ENCODE data around the gene TBL3. TPM values are rescaled to one million over a fixed set of nuclear protein-coding genes. Genes with fewer than 3 reads are reported as not detected.
A peak's percentile ranks its signal among the peaks of the same experiment; 100 is the strongest.
"Not testable (repeated sequence)": the region's sequence is repeated elsewhere in the genome, so short reads cannot be mapped to it uniquely, and the experiment has no call there.

The TBL3 gene
- total and polyA plus RNA-seq, 4 donors, result 12.5 to 24.3 (median 14.2) TPM

GRCh38 chr16:1961651-1962067 lies 10.2 kb upstream of the TBL3 start:
- Histone ChIP-seq H3K27ac (ENCODE audit: low read depth in 1 of 2, low read length in 2 of 2) (no peak overlapping the region), H3K9me3 (ENCODE audit: control insufficient read depth in 4 of 4, low read length in 3 of 4) (no peaks in the 10 kb centered on the region), H3K36me3 (ENCODE audit: control insufficient read depth in 4 of 4, insufficient read depth in 3 of 4, low read depth in 1 of 4, low read length in 3 of 4) (peaks cover 0 to 26% (median 7%) of the 10 kb centered on the region in 4 donors), H3K27me3 (ENCODE audit: control insufficient read depth in 4 of 4, insufficient read depth in 4 of 4, low read length in 3 of 4) (no peaks in the 10 kb centered on the region), H3K4me1 (ENCODE audit: control insufficient read depth in 4 of 4, insufficient read depth in 4 of 4, low read length in 3 of 4) (peaks cover 7 to 38% (median 30%) of the 10 kb centered on the region in 4 donors), H3K9ac (ENCODE audit: low read depth in 1 of 2, low read length in 2 of 2) (no peak overlapping the region), H3K4me3 (ENCODE audit: low read depth in 1 of 3, low read length in 3 of 3) (no peak overlapping the region)
- TF ChIP-seq ZBTB33 (IDR thresholded peaks at IDR 0.05) (no peak), RXRA (IDR thresholded peaks at IDR 0.05) (no peak), EGR1 (IDR thresholded peaks at IDR 0.05; ENCODE audit: low read depth in 2 of 2) (no peak), RAD21 (IDR thresholded peaks at IDR 0.05) (no peak), GABPA (IDR thresholded peaks at IDR 0.05 in 1 of 2, conservative IDR thresholded peaks at IDR 0.05 in 1 of 2) (no peak), HNF4A (conservative IDR thresholded peaks at IDR 0.05) (no peak), HNF4G (IDR thresholded peaks at IDR 0.05) (no peak), ATF3 (IDR thresholded peaks at IDR 0.05) (no peak), YY1 (IDR thresholded peaks at IDR 0.05) (no peak), FOXA2 (IDR thresholded peaks at IDR 0.05) (no peak), FOXA1 (IDR thresholded peaks at IDR 0.05) (no peak), NR2F2 (IDR thresholded peaks at IDR 0.05) (no peak), SP1 (IDR thresholded peaks at IDR 0.05) (no peak), JUND (IDR thresholded peaks at IDR 0.05) (no peak)
- no peak for DNase-seq (ENCODE audit: low spot score)
- 71% methylated on average over 6 of the region's 6 CpGs for WGBS

- not testable (repeated sequence) for DNase-seq (ENCODE audit: low spot score); H3K9ac ChIP-seq (ENCODE audit: low read depth in 1 of 2, low read length in 2 of 2); H3K4me3 ChIP-seq (ENCODE audit: low read depth in 1 of 3, low read length in 3 of 3); H3K27ac ChIP-seq (ENCODE audit: low read depth in 1 of 2, low read length in 2 of 2); H3K9me3 ChIP-seq (ENCODE audit: control insufficient read depth in 4 of 4, low read length in 3 of 4); H3K27me3 ChIP-seq (ENCODE audit: control insufficient read depth in 4 of 4, insufficient read depth in 4 of 4, low read length in 3 of 4)
- WGBS, result 87% methylated on average over 37 of the region's 37 CpGs
- Histone ChIP-seq H3K4me1 (ENCODE audit: control insufficient read depth in 4 of 4, insufficient read depth in 4 of 4, low read length in 3 of 4) (peaks cover 7 to 38% (median 30%) of the 10 kb centered on the region in 4 donors), H3K36me3 (ENCODE audit: control insufficient read depth in 4 of 4, insufficient read depth in 3 of 4, low read depth in 1 of 4, low read length in 3 of 4) (peaks cover 0 to 26% (median 7%) of the 10 kb centered on the region in 4 donors)
Measured at GRCh38 chr16:1962161-1963153, 9.4 kb upstream of the TBL3 start.

GRCh38 chr16:1963806-1964505 lies 7.9 kb upstream of the TBL3 start:
- no peaks in the 10 kb centered on the region for H3K27me3 ChIP-seq (ENCODE audit: control insufficient read depth in 4 of 4, insufficient read depth in 4 of 4, low read length in 3 of 4)
- 22% methylated on average over 44 of the region's 44 CpGs for WGBS
- DNase-seq (ENCODE audit: low spot score), result peak; percentile 61
- H3K4me1 ChIP-seq (ENCODE audit: control insufficient read depth in 4 of 4, insufficient read depth in 4 of 4, low read length in 3 of 4), result peaks cover 4 to 33% (median 26%) of the 10 kb centered on the region in 4 donors
- peak overlapping the region; percentile 89 to 93 for H3K27ac ChIP-seq (ENCODE audit: low read depth in 1 of 2, low read length in 2 of 2)
- no peaks in the 10 kb centered on the region for H3K9me3 ChIP-seq (ENCODE audit: control insufficient read depth in 4 of 4, low read length in 3 of 4)
- peak overlapping the region; percentile 66 to 82 (median 77) for H3K4me3 ChIP-seq (ENCODE audit: low read depth in 1 of 3, low read length in 3 of 3)
- peaks cover 0 to 26% (median 7%) of the 10 kb centered on the region in 4 donors for H3K36me3 ChIP-seq (ENCODE audit: control insufficient read depth in 4 of 4, insufficient read depth in 3 of 4, low read depth in 1 of 4, low read length in 3 of 4)
- TF ChIP-seq ATF3 (IDR thresholded peaks at IDR 0.05), result no peak
- TF ChIP-seq CTCF (IDR thresholded peaks at IDR 0.05; ENCODE audit: low read depth, low read length, missing input control), result no peak
- peak overlapping the region; percentile 58 to 73 for H3K9ac ChIP-seq (ENCODE audit: low read depth in 1 of 2, low read length in 2 of 2)
